Measurements from ENCODE around the gene CDH24.

DNA sequence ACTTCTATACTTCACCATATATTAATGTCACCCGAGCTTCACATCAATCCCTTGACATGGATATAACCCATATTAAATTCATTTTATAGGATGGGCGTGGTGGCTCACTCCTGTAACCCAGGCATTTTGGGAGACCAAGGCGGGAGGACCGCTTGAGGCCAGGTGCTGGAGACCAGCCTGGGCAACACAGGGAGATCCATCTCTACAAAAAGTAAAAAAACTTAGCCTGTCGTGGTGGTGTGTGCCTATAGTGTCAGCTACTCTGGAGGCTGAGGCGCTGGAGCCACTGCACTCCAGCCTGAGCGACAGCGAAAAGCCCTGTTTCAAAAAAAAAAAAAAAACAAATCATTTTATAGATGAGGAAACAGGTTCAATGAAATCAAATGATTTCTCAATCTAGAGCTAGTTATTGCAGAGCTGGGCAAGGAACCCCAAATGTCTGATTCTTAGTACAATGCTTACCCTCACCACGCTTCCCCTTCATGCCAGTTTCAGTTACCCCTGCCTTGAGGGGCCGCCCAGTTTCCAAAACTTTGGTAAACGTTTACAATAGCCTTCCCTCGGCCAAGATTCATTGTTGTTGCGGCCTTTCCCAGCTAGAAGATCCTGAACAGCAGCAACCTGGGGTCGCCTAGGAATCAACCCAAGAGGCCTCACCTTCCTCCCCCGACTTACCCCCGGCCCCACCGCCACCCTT lies 23.4 kb downstream of the CDH24 start:
- TF ChIP-seq, protein P1, sequence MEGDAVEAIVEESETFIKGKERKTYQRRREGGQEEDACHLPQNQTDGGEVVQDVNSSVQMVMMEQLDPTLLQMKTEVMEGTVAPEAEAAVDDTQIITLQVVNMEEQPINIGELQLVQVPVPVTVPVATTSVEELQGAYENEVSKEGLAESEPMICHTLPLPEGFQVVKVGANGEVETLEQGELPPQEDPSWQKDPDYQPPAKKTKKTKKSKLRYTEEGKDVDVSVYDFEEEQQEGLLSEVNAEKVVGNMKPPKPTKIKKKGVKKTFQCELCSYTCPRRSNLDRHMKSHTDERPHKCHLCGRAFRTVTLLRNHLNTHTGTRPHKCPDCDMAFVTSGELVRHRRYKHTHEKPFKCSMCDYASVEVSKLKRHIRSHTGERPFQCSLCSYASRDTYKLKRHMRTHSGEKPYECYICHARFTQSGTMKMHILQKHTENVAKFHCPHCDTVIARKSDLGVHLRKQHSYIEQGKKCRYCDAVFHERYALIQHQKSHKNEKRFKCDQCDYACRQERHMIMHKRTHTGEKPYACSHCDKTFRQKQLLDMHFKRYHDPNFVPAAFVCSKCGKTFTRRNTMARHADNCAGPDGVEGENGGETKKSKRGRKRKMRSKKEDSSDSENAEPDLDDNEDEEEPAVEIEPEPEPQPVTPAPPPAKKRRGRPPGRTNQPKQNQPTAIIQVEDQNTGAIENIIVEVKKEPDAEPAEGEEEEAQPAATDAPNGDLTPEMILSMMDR (IDR thresholded peaks at IDR 0.05; ENCODE audit: insufficient read depth, low read length): no peak
- TF ChIP-seq POLR2AphosphoS5 (IDR thresholded peaks at IDR 0.05; ENCODE audit: low read depth) (no peak), GABPA (IDR thresholded peaks at IDR 0.05; ENCODE audit: low read depth) (no peak), REST (IDR thresholded peaks at IDR 0.05; ENCODE audit: insufficient replicate concordance, low read depth) (no peak), SPI1 (IDR thresholded peaks at IDR 0.05; ENCODE audit: borderline replicate concordance, low read depth) (no peak)

Measured in HL-60 (cell line).